ENCODE data around the gene COA1.
A peak's percentile ranks its signal among the peaks of the same experiment; 100 is the strongest.
"Not testable (repeated sequence)": the region's sequence is repeated elsewhere in the genome, so short reads cannot be mapped to it uniquely, and the experiment has no call there.

Gene COA1

DNA sequence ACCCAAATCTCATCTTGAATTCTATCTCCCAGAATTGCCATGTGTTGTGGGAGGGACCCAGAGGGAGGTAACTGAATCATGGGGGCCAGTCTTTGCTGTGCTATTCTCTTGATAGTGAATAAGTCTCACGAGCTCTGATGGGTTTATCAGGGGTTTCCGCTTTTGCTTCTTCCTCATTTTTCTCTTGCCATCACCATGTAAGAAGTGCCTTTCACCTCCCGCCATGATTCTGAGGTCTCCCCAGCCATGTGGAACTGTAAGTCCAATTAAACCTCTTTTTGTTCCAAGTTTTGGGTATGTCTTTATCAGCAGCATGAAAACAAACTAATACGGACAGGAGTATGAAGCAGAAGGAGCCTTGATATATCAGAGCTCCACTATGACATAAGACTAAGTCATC, 41.5 kb downstream of the COA1 start:
- not testable (repeated sequence) for DNase-seq

DNA sequence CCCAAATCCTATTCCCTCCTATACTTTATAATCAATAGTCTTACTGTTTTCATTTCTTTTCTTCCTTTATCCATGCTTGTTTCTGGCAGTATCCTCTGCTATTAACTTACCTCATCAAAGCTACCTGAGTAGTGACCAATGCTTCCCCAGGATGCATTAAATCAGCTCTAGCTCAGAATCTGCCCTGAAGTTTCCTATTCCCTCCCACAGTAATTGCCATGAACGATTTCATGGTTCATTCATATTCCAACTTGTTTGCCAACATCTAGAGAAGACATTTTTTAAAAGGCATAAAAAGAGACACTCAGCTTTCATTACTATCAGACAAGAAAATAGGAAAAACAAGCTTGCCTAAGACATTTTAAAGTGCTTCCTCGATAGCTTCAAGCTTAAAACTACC, 42.3 kb downstream of the COA1 start:
- no peak for DNase-seq

DNA sequence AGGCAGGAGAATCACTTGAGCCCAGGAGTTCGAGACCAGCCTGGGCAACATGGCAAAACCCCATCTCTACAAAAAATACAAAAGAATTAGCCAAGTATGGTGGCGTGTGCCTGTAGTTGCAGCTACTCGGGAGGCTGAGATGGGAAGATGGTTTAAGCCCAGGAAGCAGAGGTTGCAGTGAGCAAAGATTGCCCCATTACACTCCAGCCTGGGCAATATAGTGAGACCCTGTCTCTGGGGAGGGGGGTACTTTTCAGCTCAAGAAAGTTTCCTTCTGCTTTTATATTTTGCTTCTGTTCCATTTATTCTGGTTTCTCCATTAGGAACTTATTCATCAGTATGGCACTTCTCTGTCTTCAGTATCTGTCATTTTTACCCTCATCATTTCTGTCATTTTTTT, 48.6 kb downstream of the COA1 start:
- DNase-seq = no peak

DNA sequence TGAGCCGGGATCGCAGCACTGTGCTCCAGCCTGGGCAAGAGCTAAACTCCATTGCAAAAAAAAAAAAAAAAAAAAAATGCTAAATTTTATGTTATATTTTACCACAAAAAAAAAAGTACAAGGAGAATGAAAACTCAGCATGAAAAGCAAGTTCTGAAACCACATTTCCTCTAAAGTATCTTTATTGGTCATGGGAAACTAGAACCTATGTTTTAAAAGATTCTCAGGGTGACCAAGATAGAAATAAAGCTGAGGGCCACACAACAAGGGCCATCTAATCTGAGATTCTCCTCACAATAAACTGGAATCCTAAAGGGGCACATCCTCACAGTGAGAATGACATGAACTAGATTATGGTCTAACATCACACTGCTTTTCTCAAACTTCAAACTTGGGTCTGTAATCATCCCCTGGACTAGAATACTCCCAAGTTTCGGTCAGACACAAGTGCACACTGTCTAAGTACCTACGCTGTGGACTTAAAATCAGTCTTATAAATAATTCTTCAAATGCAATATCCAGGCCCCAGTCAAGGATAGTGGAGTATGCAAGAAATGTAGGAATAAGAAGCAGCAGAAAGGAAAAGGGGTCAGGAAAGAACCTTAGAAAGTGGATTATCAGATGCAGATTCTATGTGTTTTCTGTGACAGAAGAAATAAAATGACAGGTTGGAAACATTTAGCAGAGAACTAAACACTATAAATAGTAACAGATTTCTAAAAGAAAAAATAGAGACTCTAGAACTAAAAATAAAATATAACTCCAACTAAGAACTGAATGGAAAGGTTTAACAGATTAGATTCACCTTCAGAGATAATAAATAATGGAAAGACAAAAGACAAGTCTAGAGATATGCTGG, 49.9 kb downstream of the COA1 start:
- no peak for DNase-seq

DNA sequence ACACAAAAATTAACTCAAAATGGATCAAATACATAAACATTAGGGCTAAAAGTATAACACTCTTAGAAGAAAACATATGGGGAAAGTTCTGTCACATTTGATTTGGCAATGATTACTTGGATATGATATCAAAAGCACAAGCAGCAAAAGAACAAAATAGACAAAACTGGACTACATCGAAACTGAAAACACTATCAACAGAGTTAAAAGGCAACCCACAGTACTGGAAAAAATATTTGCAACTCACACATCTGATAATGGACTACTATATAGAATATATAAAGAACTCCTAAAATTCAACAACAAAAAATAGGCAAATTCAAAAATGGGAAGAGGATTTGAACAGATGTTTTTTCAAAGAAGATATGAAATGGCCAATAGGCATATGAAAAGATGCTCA, 51.0 kb downstream of the COA1 start:
- no peak for DNase-seq

DNA sequence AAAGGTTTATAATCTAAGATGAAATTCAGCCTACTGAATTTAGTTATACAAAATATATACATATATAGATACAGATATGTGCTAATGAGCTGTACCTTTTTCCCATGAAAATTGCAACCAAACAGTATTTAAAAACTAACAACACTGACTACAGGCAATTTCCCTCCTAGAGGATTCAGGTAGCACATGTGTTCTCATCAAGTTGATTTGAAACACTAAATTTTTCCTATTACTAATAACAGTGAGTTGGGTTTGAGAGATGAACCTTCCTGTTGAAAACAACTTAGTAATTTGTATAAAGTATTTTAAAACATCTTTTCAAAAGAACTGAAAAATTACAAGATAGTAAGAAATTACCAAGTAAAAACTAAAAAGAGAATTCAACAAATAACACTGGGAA, 51.5 kb downstream of the COA1 start:
- no peak for DNase-seq

DNA sequence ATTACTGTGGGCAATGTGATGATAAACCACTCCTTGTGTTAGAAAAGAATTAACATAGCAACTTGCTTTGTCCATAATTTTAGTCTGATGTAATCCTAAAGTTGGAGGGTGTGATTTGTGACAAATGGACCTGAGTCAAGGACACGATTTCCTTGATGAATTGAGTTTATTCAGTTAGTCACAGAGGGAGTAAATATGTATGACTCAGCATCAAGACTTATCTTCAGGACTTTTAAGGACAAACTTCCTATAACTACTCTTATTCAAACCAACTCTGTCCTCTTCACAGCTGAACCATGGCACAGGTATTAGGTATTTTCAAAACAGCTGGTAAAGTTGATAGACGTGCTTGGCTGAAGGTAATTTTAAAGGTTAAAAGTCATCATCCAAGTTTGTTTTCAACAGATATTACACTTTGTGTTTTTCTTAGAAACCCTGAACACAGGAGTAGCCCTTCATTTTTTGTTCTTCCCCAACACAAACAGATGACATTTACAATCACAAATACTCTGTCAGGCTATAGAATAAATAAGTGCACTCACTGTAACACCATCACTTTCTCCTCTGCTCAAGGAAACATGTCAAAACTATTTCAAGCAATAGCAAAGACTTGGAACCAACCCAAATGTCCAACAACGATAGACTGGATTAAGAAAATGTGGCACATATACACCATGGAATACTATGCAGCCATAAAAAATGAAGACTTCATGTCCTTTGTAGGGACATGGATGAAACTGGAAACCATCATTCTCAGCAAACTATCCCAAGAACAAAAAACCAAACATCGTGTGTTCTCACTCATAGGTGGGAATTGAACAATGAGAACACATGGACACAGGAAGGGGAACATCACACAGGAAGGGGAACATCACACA, 54.5 kb downstream of the COA1 start:
- no peak for DNase-seq

DNA sequence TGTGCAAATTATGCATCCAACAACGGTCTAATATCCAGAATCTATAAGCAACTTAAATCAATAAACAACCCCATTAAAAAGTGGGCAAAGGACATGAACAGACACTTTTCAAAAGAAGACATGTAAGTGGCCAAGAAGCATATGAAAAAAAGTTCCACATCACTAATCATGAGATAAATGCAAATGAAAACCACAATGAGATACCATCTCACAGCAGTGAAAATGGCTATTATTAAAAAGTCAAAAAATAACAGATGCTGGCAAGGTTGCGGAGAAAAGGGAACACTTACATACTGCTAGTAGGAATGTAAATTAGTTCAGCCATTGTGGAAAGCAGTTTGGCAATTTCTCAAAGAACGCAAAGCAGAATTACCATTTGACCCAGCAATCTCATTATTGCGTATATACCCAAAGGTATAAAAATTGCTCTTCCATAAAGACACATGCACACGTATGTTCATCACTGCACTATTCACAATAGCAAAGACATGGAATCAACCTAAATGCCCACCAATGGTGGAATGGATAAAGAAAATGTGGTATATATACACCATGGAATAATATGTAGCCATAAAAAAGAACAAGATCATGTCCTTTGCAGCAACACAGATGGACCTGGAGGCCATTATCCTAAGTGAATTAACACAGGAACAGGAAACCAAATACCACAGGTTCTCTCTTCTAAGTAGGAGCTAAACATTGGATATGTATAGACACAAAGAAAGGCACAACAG, 55.9 kb downstream of the COA1 start:
- not testable (repeated sequence) for DNase-seq

DNA sequence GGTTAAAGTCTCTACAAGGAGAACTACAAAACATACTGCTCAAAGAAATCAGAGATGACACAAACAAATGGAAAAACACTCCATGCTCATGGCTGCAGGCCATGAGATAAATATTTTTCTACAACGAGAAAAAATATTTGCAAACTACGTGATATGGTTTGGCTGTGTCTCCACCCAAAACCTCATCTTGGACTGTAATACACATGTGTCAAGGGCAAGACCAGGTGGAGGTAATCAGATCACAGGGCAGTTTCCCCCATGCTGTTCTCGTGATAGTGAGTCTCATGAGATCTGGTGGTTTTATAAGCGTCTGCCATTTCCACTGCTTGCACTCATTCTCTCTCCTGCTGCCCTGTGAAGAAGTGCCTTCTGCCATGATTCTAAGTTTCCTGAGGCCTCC, 57.8 kb downstream of the COA1 start:
- no peak for DNase-seq

DNA sequence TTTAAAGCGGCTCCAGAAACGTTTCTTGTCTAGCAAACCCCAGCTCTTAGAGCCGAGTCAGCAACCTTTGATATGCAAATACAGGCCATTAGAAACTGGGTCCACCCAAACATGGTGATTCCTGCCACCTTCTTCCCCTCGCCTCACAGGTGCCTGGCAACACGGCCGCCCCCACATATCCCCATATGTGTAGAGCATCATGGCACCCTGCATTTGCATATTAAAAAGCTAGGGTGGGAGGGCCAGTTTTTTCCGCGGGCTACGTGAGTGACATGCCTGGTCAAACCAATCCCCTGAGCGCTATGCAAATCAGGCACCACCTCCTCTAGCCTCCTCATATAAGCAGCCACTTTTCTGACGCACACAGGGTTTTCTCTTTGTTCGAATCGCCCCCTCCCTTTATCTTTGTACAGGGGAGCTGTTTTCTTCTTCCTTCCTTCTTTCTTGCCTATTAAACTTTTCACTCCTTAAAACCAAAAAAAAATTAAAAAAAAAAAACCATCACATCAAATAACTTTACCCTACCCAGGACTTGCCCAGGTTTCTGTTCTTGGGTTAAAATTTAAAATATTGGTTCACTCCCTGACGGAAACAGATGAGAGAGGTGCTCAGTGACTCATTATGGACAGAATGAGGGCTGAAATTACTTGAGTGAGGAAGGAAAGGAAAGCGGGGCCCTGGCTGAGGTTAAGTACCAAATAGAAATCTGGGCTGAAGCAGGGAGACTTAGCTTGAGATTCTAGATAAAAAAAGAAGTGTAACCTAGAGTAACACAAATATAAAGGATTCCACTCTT, 59.8 kb downstream of the COA1 start:
- peak; percentile 90 for DNase-seq

DNA sequence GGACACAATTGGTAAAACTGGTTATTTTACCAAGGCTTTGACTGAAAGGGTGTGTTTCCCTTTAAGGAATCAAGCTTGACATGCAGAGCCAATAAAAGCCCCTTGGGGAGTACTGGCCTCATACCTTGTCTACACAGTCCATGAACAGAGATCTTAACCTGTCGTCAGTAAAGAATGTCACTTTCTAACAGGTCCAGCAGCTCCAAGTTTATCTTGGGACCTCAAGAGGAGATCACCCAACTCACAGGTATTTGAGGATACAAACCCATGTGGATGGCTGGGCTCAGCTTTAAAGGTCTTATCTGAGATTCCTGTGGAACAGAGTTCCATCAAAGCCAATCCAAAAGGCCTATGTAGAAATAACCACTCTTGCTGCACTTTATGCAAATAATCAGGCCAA, 61.3 kb downstream of the COA1 start:
- no peak for DNase-seq

DNA sequence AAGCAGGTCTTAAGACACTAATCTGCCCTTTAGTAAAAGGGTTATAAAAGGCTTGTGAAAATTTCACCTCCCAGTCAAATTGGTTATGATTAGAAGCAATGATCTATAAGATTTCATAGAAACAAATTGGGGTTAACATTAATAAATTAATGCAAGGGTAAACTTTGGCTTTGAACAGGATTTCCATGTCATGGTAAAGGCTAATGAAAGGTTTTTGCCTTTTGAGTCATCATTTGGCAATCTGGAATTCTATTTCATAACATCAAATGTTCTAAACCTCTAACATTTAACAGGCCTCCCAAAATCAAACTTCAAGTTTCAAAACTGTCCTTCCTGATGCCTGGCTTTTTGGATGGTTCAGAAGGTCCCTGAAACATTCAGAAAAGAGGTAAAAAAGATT, 62.4 kb downstream of the COA1 start:
- no peak for DNase-seq

DNA sequence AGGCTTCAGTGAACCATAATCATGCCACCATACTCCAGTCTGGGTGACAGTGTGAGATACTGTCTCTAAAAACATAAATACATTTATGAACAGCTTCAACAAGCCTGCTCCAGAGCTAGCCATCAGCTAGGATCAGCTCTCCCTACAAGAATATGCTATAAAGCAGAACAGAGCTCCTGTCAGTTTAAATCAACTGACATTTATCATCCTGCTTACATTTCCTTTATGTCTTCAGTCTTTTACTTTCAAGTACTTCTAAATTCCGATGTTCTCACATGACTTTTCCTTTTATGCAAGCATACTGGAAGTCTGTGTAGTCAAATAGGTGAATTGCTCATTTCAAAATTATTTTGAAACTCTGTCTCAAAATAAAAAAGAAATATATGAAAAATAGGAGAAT, 64.6 kb downstream of the COA1 start:
- no peak for DNase-seq

DNA sequence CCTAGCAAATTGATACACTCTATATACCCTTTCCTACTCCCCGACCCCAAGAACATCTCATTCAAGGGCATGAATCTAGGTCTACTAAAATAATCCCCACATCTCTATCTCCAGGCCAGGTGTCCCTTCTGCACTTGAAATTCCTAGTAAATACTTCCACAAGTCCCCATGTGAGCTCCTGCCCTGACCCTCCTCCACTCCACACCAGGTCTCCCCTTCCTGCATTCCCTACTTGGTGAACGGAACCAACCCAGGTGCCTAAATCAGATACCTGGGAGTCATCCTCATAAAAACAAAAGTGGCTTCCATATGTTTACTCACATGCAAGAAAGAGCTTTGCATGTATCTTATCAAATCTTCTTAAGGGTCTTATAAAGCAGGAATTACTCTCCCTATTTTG, 69.2 kb downstream of the COA1 start:
- DNase-seq = no peak

DNA sequence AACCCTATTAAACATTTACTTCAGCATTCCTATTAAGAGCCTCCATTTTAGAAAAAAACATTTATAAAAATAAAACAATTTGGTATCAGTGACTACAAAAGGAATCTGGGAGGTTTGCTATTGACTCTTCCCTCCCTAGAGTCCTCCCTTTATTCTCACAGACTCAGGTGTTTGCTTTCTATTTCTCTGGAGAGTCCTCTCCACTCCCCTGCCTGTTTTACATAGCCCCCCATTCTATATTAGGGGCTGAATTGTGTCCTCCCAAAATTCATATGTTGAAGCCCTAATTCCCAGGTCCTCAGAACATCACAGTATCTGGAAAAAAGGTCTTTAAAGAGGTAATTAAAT, 69.8 kb downstream of the COA1 start:
- no peak for DNase-seq

DNA sequence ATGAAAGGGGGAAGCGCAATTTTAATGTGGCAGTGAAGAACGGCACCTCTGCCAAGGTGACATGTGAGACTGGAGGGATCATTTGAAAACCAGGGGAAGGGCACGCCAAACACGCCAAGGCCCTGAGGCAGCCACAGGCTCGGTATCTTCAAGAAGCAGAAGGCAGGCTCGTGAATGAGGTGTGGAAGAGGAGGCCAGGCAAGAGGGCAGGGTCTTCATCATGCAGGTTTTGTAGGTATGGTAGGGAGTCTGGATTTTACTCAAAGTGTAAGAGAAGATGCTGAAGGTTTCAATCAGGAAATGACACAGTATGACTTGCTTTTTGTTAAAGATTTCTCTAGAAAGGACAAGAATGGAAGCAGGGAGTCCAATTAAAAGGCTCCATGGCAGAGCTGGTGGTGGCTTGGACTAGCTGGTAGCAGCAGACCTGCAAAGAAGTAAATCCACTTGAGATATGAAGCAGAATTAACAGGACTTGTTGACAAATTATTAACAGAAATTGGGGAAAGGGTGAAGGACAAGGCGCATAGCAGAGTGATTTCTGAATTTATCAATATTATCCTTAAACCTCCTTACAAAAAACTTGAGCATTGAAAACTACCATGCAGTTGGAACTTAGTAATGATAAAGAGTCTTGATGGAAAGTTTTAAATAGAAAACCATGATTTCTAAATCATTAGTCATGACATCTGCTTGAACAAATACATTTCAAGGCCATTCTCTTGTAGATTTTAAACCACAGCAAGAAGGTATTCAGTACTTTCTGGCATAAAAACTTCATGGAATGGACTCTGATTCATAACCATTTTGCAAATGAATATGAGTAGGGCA, 70.4 kb downstream of the COA1 start:
- no peak for DNase-seq

DNA sequence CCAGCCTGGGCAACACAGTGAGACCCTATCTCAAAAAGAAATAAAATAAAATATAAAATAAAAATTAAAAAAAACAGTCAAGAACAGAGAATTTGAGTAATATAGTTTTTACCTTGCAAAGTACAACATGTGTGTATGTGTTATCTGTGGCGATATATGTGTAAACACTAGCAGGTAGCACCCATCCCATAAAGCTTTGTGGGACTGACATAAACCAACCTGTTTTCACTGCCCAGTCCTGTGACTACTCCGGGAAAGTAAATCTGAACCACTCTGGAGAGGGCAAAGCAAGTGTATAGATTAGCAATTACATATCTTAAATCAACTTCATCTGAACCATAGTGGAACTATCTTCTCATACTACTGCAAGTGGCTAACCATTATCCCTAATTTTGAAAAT, 72.3 kb downstream of the COA1 start:
- DNase-seq = no peak

DNA sequence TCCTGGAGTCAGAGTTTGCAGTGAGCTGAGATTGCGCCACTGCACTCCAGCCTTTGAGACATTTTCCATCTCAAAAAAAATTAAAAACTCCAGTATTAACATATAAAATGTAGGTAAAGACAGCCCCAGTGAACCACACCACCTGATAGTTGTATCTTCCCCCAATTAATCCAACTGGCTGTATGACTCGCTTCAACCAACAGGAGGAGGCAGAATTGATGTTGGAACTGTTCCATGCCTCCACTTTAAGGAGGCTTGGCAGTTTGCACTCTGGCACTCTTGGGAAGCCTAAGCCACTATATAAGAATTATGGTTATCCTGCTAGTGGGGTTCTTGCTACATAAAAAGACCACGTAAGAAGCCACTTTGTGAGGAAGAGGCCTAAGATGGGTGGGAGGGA, 73.7 kb downstream of the COA1 start:
- DNase-seq = no peak

DNA sequence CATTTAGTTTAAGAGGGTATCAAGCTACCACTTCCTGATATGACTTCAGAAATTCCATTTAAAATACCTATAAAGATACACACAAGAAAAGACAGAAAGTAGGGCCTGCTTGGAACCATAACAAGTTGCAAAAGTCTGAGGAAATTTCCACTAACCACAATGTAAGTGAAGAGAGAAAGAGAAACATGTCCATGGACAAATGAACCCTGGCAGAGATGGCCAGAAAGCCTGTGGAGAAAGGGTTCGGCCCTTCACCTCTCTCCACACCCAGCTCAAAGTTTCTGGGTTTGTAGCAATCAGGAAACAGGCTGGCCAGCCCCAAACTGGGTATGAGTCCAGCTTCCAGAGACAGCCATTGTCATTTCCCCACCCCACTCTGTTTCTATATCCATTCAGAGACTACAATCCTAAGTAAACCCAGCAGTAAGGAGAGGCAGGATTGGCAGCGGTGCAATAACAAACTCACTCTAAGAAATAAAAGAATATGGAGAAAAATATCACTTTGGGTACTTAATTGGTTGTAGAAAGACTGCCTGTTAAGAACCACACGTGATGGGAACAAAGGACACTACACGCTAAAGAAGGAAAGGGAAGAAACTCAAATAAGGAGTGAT, 75.3 kb downstream of the COA1 start:
- no peak for DNase-seq

DNA sequence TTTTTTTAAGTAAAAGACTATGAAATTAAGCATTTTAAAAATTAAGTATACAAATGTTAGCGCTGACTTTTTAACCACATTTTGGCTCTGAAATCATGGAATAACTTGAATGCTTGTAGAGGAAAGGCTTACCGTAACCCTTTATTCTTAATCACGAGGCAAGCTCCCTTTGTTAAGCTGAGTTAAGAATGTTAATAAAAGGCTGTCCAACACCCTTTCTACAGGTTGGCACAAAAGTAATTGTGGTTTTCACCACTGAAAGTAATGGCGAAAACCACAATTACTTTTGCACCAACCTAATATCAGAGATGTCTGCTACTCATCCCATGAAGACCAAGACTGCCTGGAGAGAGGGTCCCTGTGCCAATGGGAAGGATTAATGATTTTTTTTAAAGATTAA, 75.9 kb downstream of the COA1 start:
- no peak for DNase-seq

DNA sequence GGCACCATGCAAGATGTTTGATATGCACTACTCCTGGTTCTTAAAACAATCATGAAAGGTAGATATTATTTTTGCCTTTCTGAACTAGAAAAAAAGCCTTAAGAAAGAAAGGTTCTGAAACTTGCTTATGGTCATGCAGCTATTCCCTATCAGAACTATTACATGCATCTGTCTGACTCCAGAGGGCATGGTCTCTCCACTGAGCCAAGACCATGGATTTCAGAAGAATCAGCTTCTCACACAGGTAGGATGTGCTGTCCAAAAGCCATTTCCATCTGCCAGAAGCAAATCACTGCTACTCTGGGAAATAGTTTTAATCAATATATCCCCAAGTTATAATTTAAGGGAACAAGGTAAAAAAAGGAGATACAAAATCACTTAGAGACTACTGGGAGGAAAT, 77.0 kb downstream of the COA1 start:
- DNase-seq = no peak

All from CD4-positive, alpha-beta T cell treated with Interleukin-21 for 1 hour (primary cell).